Activated T-helper 1 cell treated with Interleukin-2 at 50 U/mL for 16 hours (primary cell): ENCODE results near the gene SYNDIG1L.
A peak's percentile ranks its signal among the peaks of the same experiment; 100 is the strongest.
"Not testable (repeated sequence)": the region's sequence is repeated elsewhere in the genome, so short reads cannot be mapped to it uniquely, and the experiment has no call there.

Experiments used
- DNase-seq: peaks from one replicate; pipeline ENCODE4 v3.0.0-alpha.2; 2020; ENCODE audit warnings: low read depth

SYNDIG1L gene

DNA sequence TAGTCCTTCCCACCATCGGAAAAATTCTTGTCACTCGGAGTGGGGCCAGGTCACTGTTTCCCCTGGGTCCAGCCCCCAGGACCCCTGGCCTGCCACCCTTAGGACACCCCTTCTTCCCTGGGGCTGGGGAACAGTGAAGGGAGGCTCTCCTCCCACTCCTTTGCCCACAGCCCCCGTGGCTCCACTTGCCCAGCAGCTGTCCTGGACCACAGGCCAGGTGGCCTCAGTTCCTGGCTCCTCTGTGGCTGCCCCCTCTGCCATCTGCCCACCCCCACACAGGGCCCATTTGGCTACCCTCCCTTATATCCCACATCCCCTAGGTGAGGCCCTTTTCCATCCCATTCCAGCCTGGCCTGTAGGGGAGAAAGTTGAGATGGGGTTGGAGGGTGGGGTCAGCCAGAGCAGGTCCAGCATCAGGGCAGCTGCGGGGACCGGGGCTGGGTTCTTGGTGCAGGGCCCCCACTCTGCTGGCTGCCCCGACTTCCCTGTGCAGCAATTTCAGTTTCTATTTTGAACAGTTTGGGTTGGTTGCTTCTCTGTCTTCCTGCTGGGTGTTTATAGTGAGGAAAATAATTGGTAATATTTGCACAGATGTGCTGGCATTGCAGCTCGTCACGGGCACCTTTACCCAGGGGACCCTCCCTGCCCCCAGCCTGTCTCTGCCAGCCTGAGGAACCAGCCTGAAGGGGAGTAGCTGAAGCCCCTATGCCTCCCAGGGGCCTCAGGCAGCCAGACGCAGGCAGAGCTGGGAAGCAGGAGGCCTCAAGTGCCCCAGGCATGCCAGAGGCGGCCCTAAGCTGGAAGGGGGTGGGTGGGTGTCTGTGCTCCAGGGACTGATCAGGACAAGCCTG lies 23.4 kb downstream of the SYNDIG1L start:
- DNase-seq, result no peak

DNA sequence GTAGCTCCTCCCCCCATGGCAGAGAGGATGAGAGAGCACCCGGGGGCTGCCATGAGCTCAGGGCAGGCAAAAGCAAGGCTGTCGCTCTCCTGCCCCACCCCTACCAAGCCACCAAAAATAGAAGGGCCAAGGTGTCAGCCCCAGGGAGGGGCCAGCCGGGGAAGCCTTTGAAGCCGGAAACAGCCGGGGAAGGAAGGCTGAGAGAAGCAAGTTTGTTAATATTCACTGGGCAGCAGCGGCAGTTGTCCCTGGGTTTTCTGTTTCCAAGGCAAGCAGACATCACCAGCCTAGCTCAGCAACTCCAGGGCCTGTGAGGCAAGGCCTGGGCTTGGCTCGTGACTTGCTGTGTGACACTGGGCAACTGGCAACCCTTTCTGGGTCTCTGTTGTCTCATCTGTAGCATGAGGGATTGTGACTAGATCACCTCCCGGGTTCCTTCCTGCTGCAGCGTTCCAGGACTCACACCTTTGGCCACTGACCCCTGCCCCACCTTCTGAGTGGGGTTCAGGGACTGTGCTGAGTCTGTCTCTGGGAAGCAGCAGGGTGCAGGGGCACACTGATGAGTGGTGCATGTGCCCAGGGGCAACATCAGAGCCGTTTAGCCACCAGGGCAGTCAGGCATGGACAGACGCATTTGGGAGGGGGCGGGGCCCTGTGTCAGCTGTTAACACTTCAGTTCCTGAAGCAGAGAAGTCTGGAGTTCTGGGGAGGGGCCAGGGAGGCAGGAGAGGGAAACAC lies 24.3 kb downstream of the SYNDIG1L start:
- DNase-seq, result peak; percentile 31

DNA sequence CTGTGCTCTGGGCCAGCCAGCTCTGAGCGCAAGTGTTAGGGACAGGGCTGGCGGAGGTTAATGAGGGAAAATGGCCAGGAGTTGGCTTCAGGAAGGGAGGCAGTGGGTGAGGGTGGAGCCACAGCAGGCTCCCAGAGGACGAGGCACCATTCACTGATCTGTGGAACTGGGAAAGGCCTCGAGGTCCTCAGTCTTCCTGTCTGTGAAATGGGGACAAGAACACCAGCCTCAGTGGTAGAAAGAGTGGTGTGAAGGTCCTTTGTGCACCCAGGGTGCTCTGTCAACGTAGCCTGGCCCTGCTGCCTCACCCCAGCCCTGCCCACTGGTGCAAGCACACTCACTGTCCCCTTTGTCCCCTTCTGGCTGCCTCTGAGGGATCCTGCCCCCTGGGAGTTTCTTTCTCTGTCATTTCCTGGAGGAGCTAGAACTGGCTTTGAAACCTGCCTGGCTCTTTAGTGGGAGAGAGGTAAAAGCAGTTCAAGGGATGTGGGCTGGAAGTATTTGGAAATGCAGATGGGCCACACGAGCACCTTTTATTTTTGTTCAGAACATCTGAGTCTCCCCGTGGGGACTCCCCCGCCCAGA lies 25.0 kb downstream of the SYNDIG1L start:
- no peak for DNase-seq

DNA sequence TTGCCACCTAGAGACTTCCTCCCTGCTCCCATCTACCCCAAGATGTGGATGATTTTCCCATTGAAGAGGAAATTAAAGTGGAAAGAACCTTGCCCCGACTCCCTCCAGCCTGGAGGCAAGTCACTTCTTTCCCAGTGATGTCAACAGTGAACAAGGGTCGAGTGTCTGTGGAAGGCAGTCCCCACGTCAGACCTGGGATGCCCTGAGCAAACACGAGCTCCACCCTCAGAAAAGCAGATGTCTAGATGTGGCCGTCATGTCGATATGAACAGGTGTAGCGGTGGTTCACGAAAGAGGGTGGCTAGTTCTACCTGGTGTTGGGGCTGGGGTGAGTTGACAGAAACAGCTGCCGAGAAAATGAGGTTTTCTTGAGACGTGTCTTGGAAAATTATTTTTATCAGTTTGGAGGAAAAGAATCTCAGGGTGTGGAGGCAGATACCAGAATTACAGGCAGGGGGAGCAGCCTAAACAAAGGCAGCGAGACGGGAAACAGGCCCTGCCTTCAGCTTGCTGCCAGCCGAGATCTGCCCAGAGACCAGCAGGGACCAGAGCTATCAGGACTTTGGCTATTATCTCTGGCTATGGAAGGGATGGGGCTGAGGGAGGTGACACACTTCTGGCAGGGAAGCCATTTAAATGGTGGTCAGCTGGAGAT lies 25.9 kb downstream of the SYNDIG1L start:
- DNase-seq, result no peak

DNA sequence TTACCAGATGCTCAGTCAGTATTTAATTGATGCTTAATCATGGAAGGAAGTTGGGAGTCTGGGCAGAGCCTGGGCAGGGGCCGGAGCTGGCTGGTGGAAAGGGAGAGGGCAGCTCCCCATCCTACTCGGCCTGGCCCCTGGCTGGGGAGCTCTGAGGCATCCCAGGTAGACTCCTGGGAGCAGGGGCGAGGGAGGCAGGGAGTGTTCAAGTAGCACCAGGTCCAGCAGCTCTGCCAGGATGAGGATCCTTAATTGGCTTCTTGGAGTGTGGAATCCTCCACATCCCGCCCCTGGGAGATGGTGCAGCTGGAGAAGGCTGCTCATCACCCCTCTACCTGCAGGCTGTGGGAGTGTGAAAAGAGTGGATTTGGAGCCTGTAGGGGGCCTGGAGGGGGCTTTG lies 30.9 kb downstream of the SYNDIG1L start:
- no peak for DNase-seq

DNA sequence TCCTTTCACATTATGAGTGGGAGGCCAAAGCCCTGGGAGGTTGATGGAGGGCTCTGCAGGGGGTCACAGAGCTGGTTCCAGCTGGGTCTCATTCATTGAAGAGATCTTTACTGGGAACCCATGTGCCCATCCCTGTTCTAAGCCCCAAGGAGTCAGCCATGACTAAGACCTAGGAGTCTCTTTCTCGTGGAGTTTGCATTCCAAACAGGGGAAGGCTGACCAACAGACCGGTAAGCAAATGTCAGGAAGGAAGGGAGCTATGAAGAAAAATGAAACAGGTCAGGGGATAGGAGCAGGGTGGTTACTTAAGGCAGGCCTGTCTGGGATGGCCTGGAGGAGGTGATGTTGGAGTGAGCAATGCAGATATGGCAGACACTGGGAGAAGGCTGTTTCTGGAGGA lies 31.5 kb downstream of the SYNDIG1L start:
- DNase-seq, result no peak

DNA sequence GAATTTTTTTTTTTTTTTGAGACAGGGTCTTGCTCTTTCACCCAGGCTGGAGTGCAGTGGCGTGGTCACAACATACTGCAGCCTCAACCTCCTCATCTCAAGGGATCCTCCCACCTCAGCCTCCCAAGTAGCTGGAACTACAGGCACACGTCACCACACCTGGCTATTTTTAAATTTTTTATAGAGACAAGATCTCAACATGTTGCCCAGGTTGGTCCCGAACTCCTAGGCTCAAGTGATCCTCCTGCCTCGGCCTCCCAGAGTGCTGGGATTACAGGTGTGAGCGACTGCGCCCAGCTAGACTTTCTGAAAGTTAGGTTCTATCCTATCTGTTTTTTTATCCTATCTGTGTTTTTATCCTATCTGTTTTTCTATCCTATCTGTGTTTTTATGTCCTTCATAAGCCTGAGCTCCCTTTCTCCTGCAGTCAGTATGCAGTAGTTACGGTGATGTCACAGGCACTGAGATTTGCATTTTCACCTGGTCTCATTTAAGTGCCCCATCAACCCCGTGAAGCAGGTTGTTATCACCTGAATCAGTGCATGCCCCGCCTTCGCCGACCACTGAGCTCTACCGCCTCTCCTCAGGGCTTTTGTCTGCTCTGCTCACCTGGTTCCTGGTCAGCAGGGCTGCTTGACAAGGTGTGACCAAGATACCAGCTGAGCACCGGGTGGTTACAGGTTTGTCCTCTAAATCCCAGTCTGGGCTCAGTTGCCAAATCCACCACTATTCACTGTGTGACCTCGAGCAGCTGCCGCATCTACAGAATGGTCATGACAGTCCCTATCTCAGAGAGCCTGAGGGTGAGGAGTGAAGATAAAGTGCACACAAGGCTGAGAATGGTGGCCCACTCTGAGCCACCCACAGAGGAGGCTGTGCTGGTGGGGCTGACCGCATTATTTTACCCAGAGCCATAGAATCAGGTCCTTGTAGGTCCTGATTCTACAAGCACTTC lies 33.1 kb downstream of the SYNDIG1L start:
- no peak for DNase-seq

DNA sequence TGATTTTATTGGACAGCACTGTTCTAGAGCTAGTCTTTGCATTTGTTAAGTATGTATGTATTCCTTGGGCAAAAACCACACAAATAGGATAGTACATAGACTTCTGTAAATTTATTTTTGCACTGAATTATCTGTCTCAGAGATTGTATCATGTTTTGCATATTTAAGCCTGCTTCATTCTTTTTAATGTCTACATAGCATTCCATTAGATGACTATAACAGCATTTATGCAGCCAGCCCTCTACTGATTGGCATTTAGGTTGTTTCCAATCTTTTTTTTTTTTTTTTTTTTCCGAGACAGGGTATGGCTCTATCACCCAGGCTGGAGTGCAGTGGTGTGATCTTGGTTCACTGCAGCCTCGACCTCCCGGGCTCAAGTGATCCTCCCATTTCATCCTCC lies 34.5 kb downstream of the SYNDIG1L start:
- no peak for DNase-seq

DNA sequence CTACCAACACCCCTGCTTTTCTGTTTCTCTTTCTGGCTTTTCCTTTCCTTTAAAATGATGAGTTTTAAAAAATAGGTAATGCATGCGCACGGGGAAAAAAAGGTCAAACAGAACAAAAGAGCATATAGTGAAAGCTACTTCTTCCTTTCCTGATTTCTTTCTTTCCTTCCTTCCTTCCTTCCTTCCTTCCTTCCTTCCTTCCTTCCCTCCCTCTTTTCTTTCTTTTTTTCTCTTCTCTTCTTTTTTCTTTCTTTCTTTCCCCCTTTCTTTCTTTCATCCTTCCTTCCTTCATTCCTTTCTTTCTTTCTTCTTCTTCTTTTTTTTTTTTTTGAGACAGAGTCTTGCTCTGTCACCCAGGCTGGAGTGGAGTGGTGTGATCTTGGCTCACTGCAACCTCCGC lies 35.5 kb downstream of the SYNDIG1L start:
- DNase-seq, result not testable (repeated sequence)

DNA sequence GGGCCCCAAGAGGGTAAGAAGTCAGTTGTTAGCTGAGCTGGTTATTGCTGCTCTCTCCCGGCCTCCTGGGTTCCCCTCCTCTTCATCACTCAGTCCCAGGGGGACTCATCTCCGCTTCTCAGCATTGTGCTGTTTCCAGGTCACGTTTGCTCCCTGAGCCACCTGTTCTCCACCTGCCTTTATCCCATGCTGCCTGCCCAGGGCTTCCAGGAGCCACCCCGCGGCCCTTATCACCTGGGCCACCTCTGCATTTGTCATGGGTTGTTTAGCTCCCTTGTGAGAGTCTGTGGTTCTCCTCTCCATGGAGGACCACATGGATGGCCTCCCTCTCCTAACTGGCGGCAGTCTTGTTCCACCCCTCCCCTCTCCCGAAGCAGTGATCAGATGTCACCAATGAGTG lies 36.0 kb downstream of the SYNDIG1L start:
- no peak for DNase-seq

DNA sequence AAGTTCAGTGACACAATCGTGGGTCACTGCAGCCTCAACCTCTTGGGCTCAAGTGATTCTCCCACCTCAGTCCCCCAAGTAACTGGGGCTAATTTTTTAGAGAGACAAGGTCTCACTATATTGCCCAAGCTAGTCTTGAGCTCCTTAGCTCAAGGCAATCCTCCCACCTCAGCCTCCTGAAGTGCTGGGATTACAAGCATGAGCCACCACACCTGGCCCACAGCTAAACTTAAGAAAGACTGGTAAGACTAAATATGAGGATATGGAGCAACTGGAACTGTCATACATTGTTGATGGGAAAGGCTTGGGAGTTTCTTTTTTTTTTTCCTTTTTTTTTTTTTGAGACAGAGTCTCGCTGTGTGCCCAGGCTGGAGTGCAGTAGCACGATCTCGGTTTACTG lies 43.8 kb downstream of the SYNDIG1L start:
- no peak for DNase-seq

DNA sequence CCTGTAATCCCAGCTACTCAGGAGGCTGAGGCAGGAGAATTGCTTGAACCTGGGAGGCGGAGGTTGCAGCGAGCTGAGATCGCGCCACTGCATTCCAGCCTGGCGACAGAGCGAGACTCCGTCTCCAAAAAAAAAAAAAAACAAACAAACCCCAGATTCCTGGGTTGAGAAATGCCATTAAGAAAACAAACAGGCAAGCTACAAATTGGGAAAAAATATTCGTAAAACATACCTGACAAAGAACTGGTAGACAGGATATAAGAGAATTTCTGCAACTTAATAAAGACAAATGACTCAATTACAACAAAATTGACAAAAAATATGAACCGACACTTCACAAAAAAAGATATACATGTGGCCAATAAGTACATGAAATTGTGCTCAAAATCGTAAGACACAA lies 44.4 kb downstream of the SYNDIG1L start:
- DNase-seq, result not testable (repeated sequence)

DNA sequence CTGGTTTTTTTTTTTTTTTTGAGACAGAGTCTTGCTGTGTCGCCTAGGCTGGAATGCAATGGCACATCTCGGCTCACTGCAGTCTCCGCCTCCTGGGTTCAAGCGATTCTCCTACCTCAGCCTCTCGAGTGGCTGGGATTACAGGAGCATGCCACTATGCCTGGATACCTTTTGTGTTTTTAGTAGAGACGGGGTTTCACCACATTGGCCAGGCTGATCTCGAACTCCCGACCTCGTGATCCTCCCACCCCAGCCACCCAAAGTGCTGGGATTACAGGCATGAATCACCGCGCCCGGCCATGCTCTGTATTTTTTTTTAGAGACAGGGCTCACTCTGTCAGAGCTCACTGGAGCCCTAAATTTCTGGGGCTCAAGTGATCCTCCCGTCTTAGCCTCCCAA lies 45.2 kb downstream of the SYNDIG1L start:
- no peak for DNase-seq

DNA sequence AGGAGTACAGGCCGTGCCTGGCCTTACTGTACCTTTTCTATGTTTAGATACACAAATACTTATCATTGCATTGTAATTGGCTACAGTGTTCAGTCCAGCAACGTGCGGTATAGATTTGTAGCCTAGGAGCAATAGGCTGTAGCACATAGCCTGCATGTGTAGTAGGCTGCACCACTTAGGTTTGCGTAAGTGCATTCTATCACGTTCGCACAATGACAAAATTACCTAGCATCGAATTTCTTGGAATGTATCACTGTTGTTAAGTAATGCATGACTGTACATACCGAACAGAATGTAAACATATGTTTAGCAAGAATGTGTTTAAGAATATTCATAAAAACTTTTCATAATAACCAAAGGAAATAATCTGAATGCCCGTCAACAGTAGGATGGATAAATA lies 45.8 kb downstream of the SYNDIG1L start:
- DNase-seq, result no peak

DNA sequence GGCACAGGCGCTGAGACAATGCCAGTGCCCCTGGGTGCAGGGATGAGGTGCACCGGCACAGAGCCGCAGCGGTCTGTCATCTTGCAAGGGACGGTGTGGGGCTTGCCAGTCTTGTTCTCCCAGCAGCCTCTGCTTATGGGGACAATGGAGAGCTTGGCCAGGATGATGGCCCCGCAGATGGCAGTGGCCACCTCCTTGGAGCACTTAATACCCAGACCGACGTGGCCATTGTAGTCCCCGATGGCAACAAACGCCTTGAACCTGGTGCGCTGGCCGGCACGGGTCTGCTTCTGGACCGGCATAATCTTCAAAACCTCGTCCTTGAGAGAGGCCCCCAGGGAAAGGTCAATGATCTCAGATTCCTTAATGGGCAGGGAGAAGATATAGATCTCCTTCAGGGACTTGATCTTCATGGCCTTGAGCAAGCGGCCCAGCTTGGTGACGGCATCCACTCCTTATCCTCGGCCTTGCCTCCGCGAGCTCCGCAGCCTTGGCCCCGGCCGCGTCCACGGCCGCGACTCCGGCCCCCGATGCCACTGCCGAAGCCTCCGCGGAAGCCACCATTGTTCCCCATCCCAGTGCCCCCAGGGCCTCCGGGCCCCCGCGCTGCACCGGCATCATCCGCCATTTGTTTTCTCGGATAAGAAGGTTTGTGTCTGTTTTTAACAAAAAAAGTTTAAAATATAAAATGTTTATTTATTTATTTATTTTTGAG lies 47.9 kb downstream of the SYNDIG1L start:
- no peak for DNase-seq

DNA sequence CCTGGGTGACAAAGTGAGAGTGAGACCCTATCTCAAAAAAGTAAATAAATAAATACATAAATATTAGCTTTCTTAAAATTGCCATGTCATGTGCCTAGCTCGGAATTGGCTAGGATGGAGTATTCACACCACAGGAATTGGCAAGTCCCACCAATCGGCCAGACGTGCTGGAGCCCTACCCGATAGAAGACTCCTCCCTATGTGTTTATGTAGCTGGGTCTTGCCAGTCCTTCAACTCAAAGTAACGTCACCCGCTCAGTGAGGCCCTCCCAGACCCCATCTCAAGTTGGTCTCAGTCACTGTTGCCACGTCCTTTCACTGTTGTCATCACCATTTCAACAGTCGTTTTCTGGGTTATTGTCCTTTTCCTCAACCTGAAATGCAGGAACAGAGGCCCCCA lies 57.6 kb downstream of the SYNDIG1L start:
- no peak for DNase-seq

DNA sequence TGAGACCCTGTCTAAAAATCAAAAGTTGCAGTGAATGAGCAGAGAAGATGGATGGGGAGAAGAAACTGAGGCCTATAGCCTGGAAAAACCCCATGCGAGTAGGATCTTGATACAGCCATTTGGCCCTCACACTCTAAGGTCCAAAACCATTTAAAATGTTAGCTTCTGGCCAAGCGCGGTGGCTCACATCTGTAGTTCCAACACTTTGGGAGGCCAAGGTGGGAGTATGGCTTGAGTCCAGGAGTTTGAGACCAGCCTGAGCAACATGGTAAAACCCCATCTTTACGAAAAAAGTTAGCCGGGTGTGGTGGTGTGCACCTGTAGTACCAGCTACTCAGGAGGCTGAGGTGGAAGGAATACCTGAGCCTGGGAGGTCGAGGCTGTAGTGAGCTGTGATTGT lies 58.0 kb downstream of the SYNDIG1L start:
- DNase-seq, result no peak

DNA sequence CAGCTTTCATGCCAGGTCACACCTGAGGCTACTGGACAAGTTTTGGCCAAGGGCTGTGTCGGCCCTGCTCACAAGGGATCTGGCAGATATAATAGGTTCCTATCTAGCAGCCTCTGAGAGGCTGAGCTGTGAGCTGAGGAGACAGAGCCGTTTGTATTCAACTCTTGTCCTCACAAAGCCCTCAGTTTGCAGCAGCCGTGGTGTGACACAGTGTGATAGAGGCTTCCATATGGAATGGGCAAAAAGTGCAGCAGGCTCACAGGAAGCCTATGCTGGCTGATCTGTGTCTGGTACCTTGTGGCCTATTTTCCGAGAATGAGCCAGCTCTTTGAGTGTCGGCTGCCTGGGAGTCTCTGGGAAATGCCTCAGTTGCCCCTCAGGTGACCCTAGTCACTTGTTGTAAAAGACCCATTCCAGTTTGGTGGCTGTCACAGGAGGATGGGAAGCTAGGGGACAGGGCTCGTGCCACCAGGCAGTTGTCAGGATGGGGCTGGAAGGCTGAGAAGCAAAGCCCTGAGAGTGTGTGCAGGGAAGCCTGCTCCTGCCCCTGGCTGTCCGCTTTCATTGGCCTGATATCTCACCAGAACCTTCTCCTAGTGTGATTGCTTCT lies 61.6 kb downstream of the SYNDIG1L start:
- no peak for DNase-seq

DNA sequence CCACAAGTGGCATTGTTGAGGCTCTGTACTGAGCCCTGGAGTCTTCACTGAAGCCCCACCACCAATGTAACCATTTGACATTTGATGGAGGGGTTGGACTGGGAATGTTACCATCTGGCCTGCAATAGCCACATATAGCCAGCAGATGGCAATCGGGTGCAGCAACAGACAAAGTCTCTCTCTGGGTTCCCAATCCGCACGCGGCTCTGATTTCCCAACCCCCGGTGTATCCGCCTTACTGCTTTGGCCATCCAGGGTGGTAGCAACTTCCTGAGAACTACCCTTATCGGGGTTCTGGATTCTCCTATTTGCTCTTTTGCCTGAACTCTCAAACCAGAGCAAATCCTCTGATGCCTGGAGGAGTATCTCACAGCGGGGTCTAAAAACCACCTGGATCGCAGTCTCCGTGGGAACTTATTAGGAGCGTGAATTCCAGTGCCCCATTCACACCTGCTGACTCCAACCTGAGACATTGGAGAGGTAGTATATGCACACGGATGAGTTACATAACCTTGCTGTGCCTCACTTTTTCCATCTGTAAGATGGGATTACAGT lies 63.6 kb downstream of the SYNDIG1L start:
- peak; percentile 45 for DNase-seq

DNA sequence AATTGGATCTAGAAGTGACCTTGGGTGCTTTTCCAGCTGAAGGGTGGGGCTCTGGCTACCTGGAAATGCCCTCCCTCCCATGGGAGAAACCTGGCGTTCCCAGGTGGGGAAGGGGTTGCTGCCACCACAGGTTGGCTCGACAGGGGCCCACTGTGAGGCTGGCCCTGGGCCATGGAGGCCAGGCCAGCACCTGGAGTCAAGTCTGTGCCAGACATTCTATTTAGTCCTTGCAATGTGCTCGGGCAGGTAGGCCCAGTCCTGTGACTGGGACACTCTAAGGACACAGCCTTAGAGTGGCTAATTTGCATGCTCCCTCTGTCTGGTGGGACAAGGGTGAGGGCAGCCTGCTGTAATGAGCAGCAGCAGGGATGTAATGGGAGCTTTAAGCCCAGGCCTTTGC lies 65.8 kb downstream of the SYNDIG1L start:
- no peak for DNase-seq
